Measurements from ENCODE around the gene BLOC1S6.
A peak's percentile ranks its signal among the peaks of the same experiment; 100 is the strongest.

Gene BLOC1S6

DNA sequence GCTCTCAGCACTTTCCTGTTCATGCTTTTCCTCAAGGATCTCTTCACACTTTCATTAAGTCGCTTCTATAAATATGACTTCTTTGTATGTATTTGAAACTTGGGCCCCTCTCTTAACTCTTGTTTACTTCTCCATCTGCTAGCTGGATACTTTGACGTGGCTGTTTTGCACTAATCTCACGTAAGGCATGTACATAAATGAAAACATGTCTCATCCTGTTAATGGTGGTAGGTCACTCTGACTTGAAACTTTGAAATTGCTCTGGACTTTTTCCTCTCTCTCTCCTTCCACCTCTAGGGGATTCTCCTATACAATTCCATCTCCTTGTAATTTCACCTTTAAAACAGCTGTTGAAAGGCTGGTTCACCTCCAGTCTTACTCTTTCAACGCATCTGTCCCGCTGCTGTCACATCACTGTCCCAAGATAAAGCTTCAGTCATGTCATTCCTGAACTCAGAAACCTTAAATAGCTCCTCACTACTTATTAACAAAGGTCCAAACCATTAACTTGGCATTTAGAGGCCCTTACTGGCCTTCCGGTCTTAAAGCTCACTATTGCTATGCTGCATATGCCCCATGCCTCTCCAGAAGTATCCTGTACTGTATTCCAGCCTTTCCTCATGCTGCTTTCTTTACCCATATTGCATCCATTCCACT is 1.2 kb downstream of the BLOC1S6 start:
- DNase-seq: no peak

DNA sequence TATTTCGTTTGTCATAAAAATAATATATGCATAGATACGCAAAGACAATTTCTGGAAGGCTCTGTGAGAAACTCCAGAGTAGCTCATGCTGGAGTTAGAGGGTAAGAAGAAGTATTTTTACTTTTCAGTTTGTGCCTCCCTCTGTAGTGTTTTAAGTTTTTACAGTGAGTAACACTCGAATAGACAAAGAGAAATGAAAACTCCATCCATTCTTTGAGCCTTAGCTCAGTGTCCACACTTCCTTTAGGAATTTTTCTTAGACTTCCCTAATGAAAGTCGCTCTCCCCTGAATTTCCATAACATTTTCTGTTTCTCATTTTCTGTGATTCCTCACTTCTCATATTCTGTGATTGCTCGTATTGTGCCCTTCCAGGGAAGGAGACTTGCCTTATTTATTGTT is 2.1 kb downstream of the BLOC1S6 start:
- no peak for DNase-seq

DNA sequence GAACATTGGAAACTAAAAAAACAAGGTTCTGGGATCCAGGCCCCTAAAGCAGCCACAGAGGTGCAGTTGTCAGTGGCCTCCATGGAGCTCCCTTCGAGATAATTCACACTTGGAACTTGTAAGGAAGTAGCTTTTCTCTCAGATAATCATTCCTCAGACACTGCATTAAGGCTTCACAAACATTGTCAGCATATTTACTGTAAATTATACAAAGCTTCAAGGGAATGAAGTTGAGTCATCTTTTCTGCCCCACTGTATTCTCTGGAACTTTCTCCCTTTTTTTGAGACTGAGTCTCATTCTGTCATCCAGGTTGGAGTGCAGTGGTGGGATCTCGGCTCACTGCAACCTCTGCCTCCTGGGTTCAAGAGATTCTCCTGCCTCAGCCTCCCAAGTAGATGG is 7.1 kb downstream of the BLOC1S6 start:
- no peak for DNase-seq

DNA sequence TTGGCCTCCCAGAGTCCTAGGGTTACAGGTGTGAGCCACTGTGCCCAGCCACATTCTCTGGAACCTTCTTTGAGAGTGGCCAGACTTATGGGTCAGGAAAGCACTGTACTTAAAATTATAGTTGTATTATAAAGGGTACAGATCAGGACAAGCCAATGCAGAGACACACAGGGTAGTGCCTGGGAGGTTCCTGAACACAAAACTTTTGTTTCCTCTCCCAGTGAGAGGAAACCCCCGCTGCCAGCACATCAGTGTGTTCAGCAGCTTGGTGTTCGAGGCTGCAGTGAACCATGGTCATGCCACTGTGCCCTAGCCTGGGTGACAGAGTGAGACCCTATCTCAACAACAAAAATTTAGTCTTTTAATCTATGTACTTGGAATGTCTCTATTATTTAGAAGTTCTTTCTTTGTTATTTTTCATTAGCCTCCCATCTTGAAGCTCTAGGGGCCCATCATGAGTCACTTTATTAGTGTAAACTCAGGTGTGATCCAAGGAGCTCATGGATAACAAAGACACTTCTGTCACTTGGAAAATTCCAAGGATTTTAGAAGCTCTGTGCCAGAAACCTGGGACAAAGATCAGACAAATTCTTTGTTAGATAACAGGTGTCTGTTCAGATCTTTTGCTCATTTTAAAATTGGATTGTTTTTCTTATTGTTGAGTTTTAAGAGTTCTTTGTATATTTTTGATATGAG is 7.8 kb downstream of the BLOC1S6 start:
- no peak for DNase-seq

GRCh38 chr15:45603881-45604280 is 16.7 kb downstream of the BLOC1S6 start:
- DNase-seq: no peak

GRCh38 chr15:45604326-45604725 is 17.1 kb downstream of the BLOC1S6 start:
- no peak for DNase-seq

DNA sequence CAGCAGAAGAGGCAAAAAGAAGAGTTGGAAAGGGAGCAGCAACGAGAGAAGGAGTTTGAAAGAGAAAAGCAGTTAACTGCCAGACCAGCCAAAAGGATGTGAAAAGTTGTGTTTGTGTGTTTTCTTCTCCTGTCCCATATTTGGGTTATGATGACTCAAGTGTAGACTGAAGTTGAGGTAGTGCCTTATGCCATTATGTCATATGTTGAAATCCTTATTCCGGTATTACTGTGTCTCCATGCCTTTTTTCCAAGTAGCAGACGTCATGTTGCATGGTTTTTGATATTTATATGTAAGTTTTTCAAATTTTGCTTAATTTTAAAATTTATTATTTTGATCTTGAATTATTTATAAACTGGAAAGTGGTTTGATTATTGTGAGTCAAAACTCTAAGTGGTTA is 19.2 kb downstream of the BLOC1S6 start:
- no peak for DNase-seq

DNA sequence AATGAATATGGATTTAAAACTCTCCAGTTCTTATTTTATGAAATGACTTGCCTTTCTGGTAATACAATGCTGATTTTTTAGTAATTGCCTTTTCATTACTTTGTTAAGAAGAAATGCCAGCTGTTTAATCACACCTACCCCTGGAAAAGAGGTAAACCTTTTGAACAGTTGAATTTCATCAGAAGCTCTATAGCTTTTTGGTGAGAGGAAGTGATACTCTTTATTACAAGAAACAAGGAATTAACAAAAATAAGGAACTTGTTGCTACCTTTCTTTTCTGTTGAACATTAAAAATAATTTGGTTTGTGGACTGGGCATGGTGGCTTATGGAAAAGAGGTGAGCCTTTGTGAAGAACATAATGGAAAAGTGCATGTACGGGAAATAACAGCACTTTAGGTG is 19.7 kb downstream of the BLOC1S6 start:
- no peak for DNase-seq

DNA sequence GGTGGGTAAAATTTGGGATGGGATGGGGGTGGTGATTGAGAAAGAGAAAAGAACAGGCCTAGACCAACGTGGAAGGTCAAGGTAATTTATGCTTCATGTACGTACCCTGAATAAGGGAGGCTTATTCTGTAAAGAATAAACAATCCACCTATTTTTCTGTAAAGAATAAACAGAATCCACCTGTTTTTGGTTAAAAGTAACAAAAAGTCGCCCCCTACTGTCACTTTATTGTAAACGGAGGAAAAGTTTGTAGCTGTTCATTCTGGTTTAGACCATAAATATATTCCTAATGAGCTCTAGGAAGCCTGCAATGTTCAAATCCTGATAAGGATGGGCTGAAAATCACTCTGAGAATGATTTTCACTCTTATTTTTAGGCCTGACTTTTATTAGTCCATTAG is 24.1 kb downstream of the BLOC1S6 start:
- no peak for DNase-seq

DNA sequence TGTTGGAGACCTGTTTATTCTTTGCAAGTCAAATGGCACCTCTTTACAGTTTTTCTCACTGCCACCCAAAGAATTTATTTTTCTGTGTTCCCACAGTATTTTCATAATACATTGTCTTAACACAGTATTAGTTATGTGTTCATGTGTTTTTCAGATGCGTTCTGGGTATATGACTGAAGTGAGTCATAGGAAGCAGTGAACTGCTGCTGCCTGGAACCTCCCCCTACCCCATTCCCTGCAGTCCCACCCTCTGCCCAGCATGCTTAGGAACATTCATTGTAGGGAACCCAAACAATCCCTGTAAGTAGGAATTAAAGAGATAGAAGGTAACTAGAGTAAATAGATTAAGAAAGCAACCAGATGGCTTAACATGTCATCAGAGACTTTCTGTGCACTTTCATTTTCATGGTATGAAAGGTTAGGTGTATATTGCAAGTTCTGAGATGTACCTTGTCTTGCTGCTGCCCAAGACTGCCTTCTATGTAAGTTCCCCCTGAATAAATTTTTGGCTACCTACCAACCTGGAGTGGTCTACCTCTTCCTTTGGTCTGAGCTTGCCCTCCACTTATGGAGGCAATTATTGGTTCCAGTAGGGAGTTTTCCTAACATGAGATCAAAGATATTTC is 25.7 kb downstream of the BLOC1S6 start:
- no peak for DNase-seq

DNA sequence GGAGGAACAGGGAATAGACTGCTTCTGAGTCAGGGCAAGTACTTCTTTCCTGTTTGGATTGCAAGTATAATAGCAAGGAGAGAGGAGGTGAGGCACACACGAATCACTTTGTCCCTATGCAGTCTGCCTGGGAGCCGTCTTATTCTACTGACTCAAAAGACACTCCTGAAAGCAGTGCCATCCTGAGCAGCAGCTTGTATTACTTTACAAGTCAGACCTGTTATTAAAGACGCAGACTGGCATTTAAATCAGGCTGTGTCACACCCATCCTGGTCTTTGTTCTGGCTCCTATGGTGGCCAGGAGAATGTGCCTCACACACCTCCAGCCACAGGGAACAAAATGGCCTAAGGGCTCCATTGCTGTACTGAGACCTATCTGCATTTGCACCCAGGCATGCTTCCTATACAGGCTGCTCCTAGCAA is 29.7 kb downstream of the BLOC1S6 start:
- no peak for DNase-seq

- peak; percentile 44 for DNase-seq
Measured at GRCh38 chr15:45618813-45619212, 31.6 kb downstream of the BLOC1S6 start.

- DNase-seq: no peak
Measured at GRCh38 chr15:45628136-45628535, 41.0 kb downstream of the BLOC1S6 start.

GRCh38 chr15:45630917-45631691 is 43.9 kb downstream of the BLOC1S6 start:
- no peak for DNase-seq

DNA sequence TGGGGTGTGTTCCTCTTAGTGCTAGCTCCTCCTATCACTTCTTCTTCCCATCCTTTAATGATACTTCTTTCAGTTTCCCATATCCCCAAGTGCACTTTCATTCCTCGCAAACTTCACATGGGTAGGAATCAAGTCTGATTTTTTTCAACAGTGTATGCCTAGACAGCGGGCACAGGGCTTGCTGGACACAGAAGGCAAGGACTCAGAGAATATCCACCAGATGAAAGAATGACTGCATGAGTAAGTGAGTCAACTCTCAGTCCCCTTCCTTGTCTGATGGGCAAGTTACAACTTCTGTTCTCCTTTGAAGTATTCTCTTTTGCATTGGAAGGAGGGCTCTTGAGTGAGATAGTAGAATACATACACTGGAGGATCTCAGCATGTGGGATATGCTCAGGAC is 44.6 kb downstream of the BLOC1S6 start:
- DNase-seq: no peak

DNA sequence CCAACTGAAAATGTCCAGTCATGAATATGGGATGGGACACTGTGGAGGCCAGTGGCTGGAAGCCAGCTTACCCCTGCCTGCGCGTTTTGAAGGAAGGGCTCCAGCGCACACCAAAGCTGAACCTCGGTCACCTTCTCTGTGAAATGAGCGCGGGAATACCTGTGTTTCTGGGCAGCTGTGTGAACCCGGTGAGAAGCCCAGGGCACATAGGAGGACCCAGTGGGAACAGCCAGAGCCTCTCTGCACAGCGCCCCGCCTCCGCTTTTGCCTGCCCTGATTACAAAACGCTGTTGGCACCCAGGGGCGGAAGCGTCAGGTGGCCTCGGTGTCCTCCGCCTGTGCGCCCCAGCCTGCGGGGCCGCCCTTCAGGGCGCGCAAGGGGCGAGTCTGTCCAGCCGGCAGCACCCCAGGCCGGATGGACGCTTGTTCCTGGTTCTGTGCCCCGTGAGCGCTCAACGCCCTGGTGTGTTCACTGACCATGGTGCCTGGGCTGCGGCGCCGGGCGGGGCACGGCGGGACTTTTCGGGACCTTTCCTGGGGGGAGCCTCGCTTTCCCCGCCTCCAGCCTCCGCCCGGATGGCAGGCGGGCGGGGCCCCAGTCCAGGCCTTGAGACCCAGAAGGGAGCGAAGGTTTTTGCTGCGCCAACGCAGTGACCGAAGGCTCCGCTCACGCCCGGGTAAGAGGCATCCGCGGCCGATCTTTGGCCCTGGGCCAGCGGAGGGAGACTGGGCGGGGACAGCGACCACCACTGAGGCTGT is 47.4 kb downstream of the BLOC1S6 start, which contains the start of gene SQOR:
Gene SQOR, plus strand, starts transcription at position 598 of the 759 bp plus-strand sequence. CDS start 23,895 bp downstream, outside the sequence.
- peak; percentile 82 for DNase-seq

GRCh38 chr15:45635191-45635638 is 48.0 kb downstream of the BLOC1S6 start:
- peak; percentile 79 for DNase-seq

DNA sequence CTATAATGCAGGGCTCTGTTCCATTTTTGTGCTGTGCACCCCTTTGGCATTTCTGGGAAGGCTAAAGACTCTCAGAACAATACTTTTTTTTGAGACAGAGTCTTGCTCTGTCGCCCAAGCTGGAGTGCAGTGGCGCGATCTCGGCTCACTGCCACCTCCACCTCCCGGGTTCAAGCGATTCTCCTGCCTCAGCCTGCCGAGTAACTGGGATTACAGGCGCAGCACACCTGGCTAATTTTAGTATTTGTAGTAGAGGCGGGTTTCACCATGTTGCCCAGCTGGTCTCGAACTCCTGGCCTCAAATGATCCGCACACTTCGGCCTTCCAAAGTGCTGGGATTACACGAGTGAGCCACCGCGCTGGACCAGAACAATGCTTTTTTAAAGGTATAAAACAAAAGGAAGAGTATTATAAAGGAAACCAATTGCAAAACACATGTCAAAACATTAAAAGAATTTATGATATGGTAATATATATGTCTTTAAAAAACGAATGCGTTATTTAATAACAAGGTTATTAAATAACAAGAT is 48.6 kb downstream of the BLOC1S6 start:
- peak; percentile 18 for DNase-seq

DNA sequence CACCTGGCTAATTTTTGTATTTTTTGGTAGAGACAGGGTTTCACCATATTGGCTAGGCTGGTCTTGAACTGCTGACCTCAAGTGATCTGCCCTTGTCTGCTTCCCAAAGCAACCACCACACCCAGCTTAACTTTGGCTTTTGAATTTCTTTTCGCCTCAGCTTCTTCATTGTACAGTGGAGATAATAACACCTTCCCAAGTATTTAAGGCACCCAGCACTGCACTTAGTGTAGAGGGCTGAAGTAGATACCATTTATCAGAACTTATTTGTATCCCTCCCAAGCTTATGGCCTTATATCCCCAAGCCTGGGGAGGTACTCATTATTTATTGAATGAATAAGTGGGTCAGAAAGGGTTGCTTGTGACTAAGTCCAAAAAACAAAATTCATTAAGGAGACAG is 50.0 kb downstream of the BLOC1S6 start:
- no peak for DNase-seq

DNA sequence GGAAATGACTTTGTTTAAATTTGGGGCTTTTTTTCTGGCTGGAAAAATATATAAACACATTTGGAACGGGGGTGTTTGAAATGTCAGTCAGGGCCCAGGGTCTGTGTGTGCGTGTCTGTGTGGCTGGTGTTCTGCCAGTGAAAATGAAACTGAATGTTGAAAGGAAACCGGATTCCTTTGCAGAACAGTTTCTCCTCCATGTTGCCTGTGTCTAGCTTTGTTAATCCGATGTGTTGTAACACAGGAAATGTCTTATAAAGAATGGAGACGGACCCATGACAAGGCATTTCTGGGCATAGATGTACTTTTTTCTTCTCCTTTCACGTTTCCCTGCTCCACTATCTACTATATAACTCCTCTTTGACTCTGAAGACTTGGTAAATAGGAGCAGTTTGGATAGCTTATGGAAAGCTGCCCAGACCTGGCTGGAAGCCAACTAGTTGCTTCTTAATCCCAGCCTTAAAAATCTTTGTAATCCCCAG is 50.4 kb downstream of the BLOC1S6 start:
- peak; percentile 68 for DNase-seq

GRCh38 chr15:45640616-45641015 is 53.4 kb downstream of the BLOC1S6 start:
- no peak for DNase-seq

GRCh38 chr15:45641374-45641781 is 54.2 kb downstream of the BLOC1S6 start:
- DNase-seq: no peak
